Measurements from ENCODE around the gene TOPAZ1.

DNA sequence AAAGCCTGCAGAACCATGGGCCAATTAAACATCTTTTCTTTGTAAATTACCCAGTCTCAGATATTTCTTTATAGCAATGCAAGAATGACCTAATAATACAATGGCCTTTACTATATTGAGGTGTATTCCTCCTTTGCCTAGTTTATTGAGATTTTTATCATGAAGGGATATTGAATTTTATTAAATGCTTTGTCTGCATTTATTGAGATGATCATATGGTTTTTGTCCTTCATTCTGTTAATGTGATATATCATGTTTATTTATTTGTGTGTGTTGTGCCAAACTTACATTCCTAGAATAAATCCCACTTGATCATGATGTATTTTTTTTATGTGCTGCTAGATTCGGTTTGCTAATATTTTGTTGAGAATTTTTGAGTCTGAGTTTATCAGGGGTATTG, 36.2 kb downstream of the TOPAZ1 start:
- TF ChIP-seq RFX5 (IDR thresholded peaks at IDR 0.05; ENCODE audit: borderline replicate concordance, low read depth, low read length) (no peak), ZNF274 (IDR thresholded peaks at IDR 0.05; ENCODE audit: borderline replicate concordance, extremely low read depth, low read length) (no peak), CREB1 (IDR thresholded peaks at IDR 0.05) (no peak), SIN3A (conservative IDR thresholded peaks at IDR 0.05 in 1 of 2, IDR thresholded peaks at IDR 0.05 in 1 of 2; ENCODE audit: low read depth in 1 of 2, low read length in 2 of 2) (no peak), CHD1 (IDR thresholded peaks at IDR 0.05; ENCODE audit: low read depth, low read length) (no peak), POLR2AphosphoS5 (IDR thresholded peaks at IDR 0.05; ENCODE audit: low read depth, low read length) (no peak), TAF1 (IDR thresholded peaks at IDR 0.05; ENCODE audit: low read depth, low read length) (no peak), TCF12 (IDR thresholded peaks at IDR 0.05; ENCODE audit: low read depth, low read length) (no peak)
- TF ChIP-seq, protein P1, sequence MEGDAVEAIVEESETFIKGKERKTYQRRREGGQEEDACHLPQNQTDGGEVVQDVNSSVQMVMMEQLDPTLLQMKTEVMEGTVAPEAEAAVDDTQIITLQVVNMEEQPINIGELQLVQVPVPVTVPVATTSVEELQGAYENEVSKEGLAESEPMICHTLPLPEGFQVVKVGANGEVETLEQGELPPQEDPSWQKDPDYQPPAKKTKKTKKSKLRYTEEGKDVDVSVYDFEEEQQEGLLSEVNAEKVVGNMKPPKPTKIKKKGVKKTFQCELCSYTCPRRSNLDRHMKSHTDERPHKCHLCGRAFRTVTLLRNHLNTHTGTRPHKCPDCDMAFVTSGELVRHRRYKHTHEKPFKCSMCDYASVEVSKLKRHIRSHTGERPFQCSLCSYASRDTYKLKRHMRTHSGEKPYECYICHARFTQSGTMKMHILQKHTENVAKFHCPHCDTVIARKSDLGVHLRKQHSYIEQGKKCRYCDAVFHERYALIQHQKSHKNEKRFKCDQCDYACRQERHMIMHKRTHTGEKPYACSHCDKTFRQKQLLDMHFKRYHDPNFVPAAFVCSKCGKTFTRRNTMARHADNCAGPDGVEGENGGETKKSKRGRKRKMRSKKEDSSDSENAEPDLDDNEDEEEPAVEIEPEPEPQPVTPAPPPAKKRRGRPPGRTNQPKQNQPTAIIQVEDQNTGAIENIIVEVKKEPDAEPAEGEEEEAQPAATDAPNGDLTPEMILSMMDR (IDR thresholded peaks at IDR 0.05; ENCODE audit: control extremely low read depth in 1 of 3, insufficient read depth in 1 of 3, low read depth in 1 of 3, low read length in 3 of 3) = no peak

Measured in H1 (cell line).